Gastroesophageal sphincter (tissue), 4 donors: Measurements from ENCODE around the gene LAMB1. TPM values are rescaled to one million over a fixed set of nuclear protein-coding genes. Genes with fewer than 3 reads are reported as not detected.
A peak's percentile ranks its signal among the peaks of the same experiment; 100 is the strongest.

ENCODE experiments used
- ATAC-seq: fragments of 150-250 bp; one replicate; pipeline ENCODE4 v1.9.1; 2016; ENCODE audit warnings: mild to moderate bottlenecking, moderate library complexity
- H3K27ac ChIP-seq, 4 donors: fragments of 200-600 bp; sonication (generic) in 3 of 4; 1 replicate in 3 of 4; 2 replicates in 1 of 4; pipeline ENCODE4 v1.5.1; 2016 to 2019
- H3K27me3 ChIP-seq: fragments of 200-600 bp; sonication (generic); one replicate; pipeline ENCODE4 v1.5.1; 2019
- H3K36me3 ChIP-seq, 2 donors: fragments of 200-600 bp; sonication (generic); one replicate each; pipeline ENCODE4 v1.5.1; 2019; ENCODE audit warnings: control low read depth in 1 of 2
- H3K4me1 ChIP-seq, 3 donors: fragments of 200-600 bp; sonication (generic); 1 replicate in 2 of 3; 2 replicates in 1 of 3; pipeline ENCODE4 v1.5.1; 2016 to 2019; ENCODE audit warnings: control low read depth in 2 of 3
- H3K4me3 ChIP-seq, 2 donors: fragments of 200-600 bp; sonication (generic); one replicate each; pipeline ENCODE4 v1.5.1; 2019; ENCODE audit warnings: mild to moderate bottlenecking in 1 of 2, moderate library complexity in 1 of 2
- H3K9me3 ChIP-seq, 3 donors: fragments of 200-600 bp; sonication (generic); one replicate each; pipeline ENCODE4 v1.5.1; 2017 to 2019; ENCODE audit warnings: control low read depth in 2 of 3
- EP300 ChIP-seq: sonication (generic); formaldehyde crosslinking; IDR thresholded peaks from one replicate; pipeline ENCODE4 v1.6.1; 2017; ENCODE audit warnings: antibody characterized with exemption, mild to moderate bottlenecking
- POLR2A ChIP-seq, 2 donors: fragments of 450-650 bp; IDR thresholded peaks; one replicate each; pipeline ENCODE4 v1.6.1; 2017; ENCODE audit warnings: antibody characterized with exemption in 2 of 2, mild to moderate bottlenecking in 2 of 2, moderate library complexity in 1 of 2
- POLR2AphosphoS5 ChIP-seq: sonication (generic); formaldehyde crosslinking; IDR thresholded peaks from one replicate; pipeline ENCODE4 v1.6.1; 2017; ENCODE audit warnings: antibody characterized with exemption
- WGBS, 2 donors: methylation state at CpG; one replicate each; pipeline ENCODE4 v1.1.5; 2018; ENCODE audit warnings: low coverage in 1 of 2; 5-methylcytosine and 5-hydroxymethylcytosine counted together
- total RNA-seq, 4 donors: library from RNA; depleted of rRNA; stranded (reverse); fragments of >200 nt; gene quantifications; one replicate each; pipeline ENCODE4 v1.1.0, GENCODE V29; 2016
- TF ChIP-seq, protein P1 (sequence below), 4 experiments: fragments of 200-600 bp in 2 of 4; fragments of 450-650 bp in 2 of 4; sonication (generic) in 1 of 4; IDR thresholded peaks; one replicate each; pipeline ENCODE4 v1.5.1; 2017 to 2019; ENCODE audit warnings: antibody characterized with exemption in 4 of 4, mild to moderate bottlenecking in 2 of 4, moderate library complexity in 2 of 4

LAMB1 gene
- total RNA-seq, 4 donors from 2014 or later: 130 to 193 (median 179) TPM

DNA sequence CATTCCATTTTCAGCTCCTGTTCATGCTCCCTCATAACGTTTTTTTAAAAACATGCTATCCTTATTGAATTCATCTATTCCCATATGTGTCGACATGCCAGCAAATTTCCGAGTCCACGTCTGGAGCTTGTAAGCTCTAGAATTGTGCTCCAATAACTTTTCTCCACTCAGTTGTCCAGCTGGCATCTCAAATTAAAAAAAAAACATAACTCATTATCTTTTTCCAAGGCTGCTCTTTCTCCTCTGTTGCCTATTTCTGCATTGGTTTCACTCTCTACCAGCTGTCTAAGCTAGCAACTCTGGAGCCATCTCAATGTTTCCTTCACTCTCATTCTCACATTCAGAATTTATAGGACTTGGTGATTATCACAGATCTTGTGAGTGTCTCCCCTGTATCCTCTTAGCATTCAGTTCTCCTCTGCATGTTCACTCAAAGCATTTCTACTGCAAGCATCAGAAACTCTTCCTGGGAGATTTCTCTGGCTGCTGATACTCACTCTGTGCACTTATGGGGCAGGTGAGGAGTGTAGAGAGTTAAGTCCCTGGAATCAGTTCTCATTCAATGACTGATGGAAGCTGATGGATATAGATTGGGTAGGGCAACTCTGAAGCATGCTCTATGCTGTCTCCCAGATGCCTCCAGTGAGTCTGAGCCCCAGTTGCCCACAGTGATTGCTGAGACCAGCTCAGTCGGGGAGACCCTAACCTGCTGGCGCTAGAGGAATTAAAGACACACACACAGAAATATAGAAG is 118.7 kb downstream of the LAMB1 start:
- no peak for ATAC-seq
- H3K9me3 ChIP-seq: no peaks in the 10 kb centered on the region
- no peak for TF ChIP-seq EP300
- TF ChIP-seq POLR2A (IDR thresholded peaks at IDR 0.05): no peak
- TF ChIP-seq, protein P1, sequence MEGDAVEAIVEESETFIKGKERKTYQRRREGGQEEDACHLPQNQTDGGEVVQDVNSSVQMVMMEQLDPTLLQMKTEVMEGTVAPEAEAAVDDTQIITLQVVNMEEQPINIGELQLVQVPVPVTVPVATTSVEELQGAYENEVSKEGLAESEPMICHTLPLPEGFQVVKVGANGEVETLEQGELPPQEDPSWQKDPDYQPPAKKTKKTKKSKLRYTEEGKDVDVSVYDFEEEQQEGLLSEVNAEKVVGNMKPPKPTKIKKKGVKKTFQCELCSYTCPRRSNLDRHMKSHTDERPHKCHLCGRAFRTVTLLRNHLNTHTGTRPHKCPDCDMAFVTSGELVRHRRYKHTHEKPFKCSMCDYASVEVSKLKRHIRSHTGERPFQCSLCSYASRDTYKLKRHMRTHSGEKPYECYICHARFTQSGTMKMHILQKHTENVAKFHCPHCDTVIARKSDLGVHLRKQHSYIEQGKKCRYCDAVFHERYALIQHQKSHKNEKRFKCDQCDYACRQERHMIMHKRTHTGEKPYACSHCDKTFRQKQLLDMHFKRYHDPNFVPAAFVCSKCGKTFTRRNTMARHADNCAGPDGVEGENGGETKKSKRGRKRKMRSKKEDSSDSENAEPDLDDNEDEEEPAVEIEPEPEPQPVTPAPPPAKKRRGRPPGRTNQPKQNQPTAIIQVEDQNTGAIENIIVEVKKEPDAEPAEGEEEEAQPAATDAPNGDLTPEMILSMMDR (IDR thresholded peaks at IDR 0.05): no peak
- TF ChIP-seq POLR2AphosphoS5: no peak
- no peaks in the 10 kb centered on the region for H3K27me3 ChIP-seq
- H3K27ac ChIP-seq: no peak overlapping the region
- WGBS, 2 donors: 66 to 67% methylated on average over 4 to 6 of the region's 6 CpGs
- no peak overlapping the region for H3K4me3 ChIP-seq
- H3K36me3 ChIP-seq: no peaks in the 10 kb centered on the region
- H3K4me1 ChIP-seq: no peaks in the 10 kb centered on the region

DNA sequence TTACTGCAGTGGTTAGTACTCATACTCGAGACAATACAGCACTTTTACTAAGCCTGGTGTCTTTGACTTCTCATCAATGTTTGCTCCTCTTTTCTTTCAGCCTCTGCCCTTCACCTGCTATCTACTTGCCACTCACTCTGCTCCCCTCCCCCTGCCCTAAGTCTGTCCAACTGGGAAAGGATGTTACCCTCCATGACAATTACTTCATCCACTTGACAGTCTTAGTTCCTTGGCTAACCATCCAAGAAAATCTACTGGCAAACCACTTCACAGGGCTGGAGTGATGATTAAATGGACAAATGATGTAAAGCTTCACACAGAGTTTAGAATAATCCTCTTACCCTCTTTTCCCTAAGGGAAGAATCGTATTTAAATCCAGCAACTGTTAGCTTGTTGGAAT is 120.2 kb downstream of the LAMB1 start:
- no peak for ATAC-seq
- H3K27me3 ChIP-seq: no peaks in the 10 kb centered on the region
- no peaks in the 10 kb centered on the region for H3K9me3 ChIP-seq
- TF ChIP-seq, protein P1 (IDR thresholded peaks at IDR 0.05): no peak
- TF ChIP-seq EP300: no peak
- WGBS, 2 donors: 63 to 73% methylated on average over 2 of the region's 2 CpGs
- H3K36me3 ChIP-seq: no peaks in the 10 kb centered on the region
- no peaks in the 10 kb centered on the region for H3K4me1 ChIP-seq
- H3K27ac ChIP-seq: no peak overlapping the region
- H3K4me3 ChIP-seq: no peak overlapping the region

GRCh38 chr7:107879400-107880035 is 123.4 kb downstream of the LAMB1 start:
- ATAC-seq: peak; percentile 73
- Histone ChIP-seq H3K4me3 (no peak overlapping the region), H3K9me3 (no peaks in the 10 kb centered on the region), H3K27ac (no peak overlapping the region), H3K36me3 (no peaks in the 10 kb centered on the region), H3K4me1 (peaks cover 0 to under 1% (median 0%) of the 10 kb centered on the region in 3 donors), H3K27me3 (no peaks in the 10 kb centered on the region)
- no peak for TF ChIP-seq POLR2AphosphoS5
- TF ChIP-seq EP300: no peak
- TF ChIP-seq, protein P1 (IDR thresholded peaks at IDR 0.05): peak; percentile 74 to 84 (median 78)
- WGBS, 2 donors: 2 to 5% methylated on average over 3 of the region's 3 CpGs

GRCh38 chr7:107878636-107879035 is 124.3 kb downstream of the LAMB1 start:
- H3K27ac ChIP-seq: no peak overlapping the region
- no peaks in the 10 kb centered on the region for H3K36me3 ChIP-seq
- WGBS, 2 donors: 72 to 76% methylated on average over 2 to 3 of the region's 3 CpGs
- no peaks in the 10 kb centered on the region for H3K27me3 ChIP-seq
- TF ChIP-seq POLR2A (IDR thresholded peaks at IDR 0.05): no peak
- TF ChIP-seq POLR2AphosphoS5: no peak
- TF ChIP-seq, protein P1 (IDR thresholded peaks at IDR 0.05): no peak
- no peak for TF ChIP-seq EP300
- no peak for ATAC-seq
- H3K4me3 ChIP-seq: no peak overlapping the region
- H3K4me1 ChIP-seq: peaks cover 0 to 6% (median 2%) of the 10 kb centered on the region in 3 donors
- H3K9me3 ChIP-seq: no peaks in the 10 kb centered on the region
